Activated CD8-positive, alpha-beta memory T cell treated with anti-CD3 and anti-CD28 coated beads, Interleukin-2, amount 50 U/mL, for 48 hours (primary cell): Measurements from ENCODE around the gene RPL31.

Experiments used
- DNase-seq: peaks from one replicate; pipeline ENCODE4 v3.0.0-alpha.2; 2020

Gene RPL31

GRCh38 chr2:100976061-100976460 is 26.0 kb upstream of the RPL31 start:
- DNase-seq = no peak

DNA sequence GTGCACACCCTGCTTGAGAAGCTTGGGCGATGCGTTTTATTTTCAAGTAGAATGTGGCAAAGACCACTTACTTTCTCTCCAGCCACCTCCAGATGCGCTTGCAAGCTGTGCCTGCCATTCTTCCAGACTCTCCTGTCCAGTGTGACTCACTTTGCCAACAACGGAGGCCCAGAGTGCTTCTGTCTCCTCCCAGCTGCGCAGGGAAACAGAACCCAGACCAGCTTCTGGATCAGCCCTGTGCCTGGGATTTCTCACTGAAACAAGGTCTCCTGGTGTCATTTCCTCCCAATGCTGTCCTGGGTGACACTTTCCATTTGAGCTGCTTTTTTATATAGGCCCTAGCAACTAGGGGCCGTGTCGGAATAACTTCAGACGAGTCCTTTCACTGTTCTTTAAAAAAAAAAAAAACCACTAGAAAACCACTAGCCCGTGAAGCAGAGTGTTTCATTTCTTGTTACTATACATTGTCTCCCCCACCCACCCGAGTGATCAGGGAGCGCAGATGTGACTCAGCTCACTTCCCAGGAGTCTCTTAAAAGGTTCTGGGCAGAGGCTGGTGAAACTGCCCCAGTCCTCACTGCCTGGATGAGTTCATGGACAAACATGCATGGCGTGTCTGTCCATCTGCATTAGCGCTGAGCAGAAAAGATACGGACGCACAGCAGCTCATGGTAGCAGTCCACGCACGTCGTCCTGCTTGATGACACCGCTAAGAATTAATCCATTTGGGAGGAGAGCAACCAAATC is 25.3 kb upstream of the RPL31 start:
- no peak for DNase-seq

DNA sequence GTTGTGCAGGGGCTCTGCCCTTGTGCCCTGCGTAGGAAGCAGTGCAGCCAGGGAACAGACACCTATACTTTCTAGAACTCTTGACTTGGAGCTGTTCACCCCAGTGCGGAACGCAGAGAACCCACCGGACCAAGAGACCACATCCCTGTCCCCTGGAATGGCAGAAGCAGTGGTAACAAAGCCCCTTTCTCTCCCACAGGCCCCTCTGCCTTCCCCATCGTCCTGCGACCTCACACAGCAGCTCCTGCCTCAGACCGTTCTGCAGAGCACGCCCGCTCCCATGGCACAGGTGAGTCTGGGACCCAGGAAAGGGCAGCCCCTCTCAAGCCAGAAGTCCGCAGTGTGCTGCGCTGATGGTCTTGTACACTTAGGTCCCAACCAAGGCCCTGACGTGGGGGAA is 24.6 kb upstream of the RPL31 start:
- DNase-seq = no peak

DNA sequence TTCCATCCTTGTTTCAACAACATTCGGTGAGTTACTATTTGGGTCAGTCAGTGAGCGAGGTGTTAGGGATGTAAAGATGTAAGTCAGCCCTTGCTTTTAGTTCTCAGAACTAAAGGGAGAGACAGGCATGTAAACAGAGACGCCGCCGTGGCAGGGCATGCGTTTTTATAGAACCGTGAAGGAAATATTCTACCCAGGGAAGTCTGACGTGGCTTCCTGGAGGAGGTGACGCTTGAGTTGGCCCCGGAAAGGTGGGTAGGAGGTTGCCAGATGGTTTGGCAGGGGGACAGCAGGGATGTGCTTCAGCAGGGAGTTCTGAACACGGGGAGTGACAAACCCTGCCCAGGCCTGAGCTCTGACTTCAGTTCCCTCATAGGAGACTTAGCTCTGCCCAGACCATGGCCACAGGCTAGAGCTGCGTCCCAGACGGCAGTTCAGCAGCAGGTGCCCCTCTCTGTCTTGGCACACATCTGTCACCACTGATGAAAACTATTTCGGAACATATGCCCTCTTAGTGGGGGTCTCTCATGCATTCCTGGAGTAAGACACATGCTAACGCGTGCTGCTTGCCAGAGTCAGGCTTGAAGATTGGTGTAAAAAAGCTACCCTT is 23.4 kb upstream of the RPL31 start:
- no peak for DNase-seq

DNA sequence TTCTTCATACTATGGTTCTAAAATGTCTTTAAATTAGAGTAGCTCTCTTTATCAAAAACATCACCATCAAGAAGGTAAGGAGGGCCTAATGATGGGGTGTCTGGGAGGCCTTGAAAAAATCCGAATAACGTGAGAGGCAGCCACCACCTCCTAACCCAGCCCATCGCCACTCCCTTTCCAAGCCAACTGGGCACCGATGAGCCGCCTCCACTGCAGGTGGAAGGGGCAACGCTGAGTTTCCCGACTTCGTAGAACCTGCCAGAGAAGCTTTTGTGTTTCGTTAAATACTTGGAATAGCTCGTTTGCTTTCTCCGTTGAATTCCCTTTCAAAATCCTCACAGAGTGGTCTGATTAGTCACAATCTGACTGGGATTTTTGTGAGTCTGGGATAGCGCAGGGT is 22.0 kb upstream of the RPL31 start:
- no peak for DNase-seq

GRCh38 chr2:100981011-100981410 is 21.1 kb upstream of the RPL31 start:
- DNase-seq = no peak

GRCh38 chr2:100982431-100982861 is 19.6 kb upstream of the RPL31 start:
- no peak for DNase-seq

DNA sequence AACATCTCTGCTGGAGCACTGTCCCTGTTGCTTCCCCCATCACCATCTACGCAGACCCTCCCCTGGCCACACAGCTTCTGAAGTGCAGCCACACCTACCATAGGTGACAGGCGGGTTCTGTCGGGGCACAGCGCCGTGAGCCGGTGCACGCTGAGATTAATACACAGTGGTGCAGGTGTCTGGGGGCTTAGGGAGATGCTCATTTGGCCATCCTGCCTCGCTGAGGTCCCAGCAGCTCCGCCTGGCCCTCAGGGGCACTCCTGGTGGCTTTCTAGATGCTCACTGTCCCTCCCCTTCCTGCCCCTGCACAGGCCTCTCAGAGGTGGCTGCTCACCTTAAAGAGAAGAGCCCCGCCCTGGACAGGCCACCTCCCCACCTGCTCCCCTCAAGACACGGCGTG is 18.9 kb upstream of the RPL31 start:
- no peak for DNase-seq

DNA sequence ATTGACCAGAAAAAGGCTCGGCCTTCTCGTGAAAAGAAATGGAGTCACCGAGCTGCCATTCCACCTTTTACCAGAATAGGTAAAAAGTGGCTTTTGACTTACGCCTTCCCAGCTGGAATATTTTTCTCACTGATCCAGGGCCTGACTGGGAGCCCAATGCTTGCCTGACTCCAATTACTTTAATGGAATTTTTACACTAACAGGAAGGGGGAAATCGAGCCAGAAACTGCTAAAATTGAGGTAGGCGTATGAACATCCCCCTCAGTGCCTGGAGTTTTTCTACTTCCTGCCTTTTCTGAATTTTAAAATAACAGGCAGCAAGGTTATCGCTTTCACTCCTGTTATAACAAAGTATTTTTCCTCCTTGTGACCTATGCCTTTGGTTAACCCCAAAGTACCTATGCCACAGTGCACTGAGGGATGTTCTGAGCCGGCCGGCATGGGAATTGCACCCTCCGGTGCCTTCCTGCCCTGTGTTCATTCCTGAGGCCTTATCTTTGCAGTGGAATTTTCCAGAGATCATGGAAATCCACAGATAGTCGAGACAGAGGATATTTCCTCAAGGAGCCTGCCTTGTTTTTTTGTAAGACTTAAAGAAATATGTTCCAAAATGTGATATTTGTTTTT is 18.3 kb upstream of the RPL31 start:
- no peak for DNase-seq

DNA sequence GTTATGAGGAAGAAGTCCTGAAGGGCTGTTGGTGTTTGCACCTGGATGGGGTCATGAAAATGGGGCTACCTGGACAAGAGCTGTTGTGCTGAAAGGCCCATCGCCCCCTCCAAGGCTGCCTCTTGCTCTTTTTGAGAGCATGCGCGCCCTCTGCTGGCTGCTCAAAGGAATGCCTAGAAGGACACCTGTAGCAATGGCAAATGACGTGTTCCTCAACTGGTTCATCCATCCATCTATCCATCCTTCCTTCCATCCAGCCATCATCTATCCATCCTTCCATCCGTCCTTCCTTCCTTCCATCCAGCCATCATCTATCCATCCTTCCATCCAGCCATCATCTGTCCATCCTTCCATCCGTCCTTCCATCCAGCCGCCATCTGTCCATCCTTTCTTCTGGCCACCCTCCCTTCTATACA is 17.2 kb upstream of the RPL31 start:
- DNase-seq = peak; percentile 88

GRCh38 chr2:100986157-100986556 is 15.9 kb upstream of the RPL31 start:
- DNase-seq = no peak

GRCh38 chr2:100987536-100987935 is 14.6 kb upstream of the RPL31 start:
- no peak for DNase-seq

DNA sequence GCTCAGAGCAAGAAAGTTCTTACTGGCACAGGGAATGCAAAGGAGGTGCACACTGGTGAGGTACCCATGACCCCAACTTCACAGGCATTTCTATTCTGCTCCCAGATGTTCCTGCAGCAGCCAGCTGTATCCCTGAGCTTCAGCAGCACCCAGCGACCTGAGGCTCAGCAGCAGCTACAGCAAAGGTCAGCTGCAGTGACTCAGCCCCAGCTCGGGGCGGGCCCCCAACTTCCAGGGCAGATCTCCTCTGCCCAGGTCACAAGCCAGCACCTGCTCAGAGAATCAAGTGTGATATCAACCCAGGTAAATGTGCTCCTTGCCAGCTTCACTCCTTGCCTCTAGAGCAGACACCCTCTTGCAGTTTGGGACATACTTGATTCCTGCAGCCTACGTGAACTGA is 14.1 kb upstream of the RPL31 start:
- no peak for DNase-seq

DNA sequence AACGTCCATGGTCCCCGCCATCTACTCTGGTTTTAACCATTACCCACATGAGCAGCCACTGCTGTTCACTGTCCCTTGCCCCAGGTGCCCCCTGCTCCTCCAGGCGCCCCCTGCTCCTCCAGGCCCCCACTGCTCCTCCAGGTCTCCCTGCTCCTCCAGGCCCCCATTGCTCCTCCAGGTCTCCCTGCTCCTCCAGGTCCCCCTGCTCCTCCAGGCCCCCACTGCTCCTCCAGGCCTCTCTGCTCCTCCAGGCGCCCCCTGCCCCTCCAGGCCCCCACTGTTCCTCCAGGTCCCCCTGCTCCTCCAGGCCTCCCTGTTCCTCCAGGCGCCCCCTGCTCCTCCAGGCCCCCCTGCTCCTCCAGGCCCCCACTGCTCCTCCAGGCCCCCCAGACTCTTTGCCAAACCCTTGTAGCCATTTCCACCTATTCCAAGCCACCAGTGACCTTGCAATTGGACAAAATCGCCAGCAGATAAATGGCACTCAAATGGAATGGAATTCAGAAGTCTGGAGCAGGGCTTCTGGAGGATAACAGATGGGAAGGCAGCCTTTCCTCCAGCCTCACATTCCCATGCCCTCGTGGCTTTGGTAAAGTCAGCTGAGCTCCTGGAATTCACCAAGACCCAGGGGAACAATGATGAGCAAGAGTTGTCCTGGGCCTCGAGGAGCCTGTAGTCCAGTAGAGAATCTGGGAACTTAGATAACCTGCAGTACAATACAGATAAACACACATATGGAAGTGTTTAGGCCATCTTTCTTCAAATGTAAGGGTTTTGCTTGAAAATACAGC is 13.3 kb upstream of the RPL31 start:
- no peak for DNase-seq

GRCh38 chr2:100989666-100990065 is 12.4 kb upstream of the RPL31 start:
- no peak for DNase-seq

DNA sequence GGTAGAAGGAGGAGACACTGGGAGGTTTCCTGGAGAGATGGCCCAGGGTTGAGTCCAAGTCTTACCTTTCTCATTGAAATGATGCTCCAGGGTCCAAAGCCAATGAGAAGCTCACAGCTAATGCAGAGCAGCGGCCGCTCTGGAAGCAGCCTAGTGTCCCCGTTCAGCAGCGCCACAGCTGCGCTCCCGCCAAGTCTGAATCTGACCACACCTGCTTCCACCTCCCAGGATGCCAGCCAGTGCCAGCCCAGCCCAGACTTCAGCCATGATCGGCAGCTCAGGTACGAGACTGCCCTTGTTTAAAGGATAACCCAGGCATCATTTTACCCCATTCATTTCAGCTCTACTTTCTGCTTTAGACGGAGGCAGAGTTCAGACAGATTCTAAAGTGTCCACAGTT is 11.9 kb upstream of the RPL31 start:
- no peak for DNase-seq

GRCh38 chr2:100990650-100991403 is 11.3 kb upstream of the RPL31 start:
- DNase-seq = no peak

DNA sequence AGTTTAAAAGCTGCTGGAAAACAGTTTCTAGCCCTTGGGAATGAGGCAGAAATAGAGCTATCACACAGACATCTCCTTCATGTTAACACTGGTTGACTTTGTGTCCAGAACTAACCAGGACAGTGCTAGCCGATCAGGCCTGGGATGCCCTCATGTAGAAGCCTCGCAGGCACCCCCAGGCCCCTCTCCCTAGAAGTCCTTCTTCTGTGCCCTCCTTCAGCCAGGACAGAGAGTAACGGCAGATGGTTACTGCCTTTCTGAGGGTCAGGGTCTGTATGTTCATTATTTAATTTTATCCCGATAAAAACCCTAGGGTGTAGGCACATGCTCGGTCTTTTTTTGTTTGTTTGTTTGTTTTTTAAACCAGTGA is 10.7 kb upstream of the RPL31 start:
- DNase-seq = no peak

GRCh38 chr2:100992262-100992661 is 9.8 kb upstream of the RPL31 start:
- peak; percentile 20 for DNase-seq

DNA sequence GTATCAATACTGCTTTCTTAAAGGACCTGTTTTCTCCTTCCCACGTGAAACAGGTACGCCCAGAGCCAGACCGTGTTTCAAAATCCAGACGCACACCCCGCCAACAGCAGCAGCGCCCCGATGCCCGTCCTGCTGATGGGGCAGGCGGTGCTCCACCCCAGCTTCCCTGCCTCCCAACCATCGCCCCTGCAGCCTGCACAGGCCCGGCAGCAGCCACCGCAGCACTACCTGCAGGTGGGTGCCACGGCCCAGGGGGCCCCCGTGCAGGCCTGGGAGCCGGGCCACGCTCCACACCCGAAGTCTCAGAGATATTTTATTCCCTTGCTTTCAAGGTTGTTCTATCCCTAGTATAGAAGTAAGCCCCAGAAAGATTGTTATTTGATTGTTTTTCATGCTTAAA is 8.8 kb upstream of the RPL31 start:
- DNase-seq = no peak

DNA sequence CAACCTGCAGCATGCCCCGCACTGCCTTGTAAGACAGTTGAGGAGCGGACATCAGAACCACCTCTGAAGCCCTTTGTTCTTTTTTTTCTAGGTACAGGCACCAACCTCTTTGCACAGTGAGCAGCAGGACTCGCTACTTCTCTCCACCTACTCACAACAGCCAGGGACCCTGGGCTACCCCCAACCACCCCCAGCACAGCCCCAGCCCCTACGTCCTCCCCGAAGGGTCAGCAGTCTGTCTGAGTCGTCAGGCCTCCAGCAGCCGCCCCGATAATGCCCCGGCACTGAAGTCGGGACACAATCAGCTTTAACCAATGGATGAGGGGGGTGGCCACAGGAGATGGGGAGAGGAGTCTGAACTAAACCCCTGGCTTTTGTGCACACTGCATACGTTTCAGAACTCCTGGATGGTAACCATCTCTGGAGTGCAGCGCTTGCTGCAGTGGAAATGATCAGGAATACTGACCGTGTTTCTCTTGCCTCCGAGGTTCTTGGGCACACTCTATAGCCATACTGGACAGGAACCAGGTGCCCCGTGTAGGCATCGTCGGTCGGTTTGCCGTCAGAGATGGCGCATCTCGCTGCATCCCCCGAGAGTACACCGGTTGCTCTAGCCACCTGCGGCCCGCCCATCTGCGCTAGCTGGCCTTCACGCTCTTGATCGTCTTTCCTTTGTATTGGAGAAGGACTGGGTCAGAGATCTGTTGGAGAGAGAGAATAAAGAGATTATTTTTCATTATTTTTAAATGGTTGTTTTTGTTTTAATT is 6.6 kb upstream of the RPL31 start:
- peak; percentile 23 for DNase-seq
